Hepatocyte (in vitro differentiated cells): ENCODE results near the gene FHIP2A. TPM values are rescaled to one million over a fixed set of nuclear protein-coding genes. Genes with fewer than 3 reads are reported as not detected.

Source experiments
- DNase-seq: peaks from one replicate; pipeline ENCODE4 v3.0.0-alpha.2; 2016; ENCODE audit warnings: low spot score
- H2AFZ ChIP-seq: fragments of 200-600 bp; sonication (generic); 2 replicates; pipeline ENCODE4 v1.6.0; 2016; ENCODE audit warnings: antibody characterized with exemption, mild to moderate bottlenecking
- H3K27ac ChIP-seq: fragments of 200-600 bp; sonication (generic); 2 replicates; pipeline ENCODE4 v1.5.1; 2016; ENCODE audit warnings: mild to moderate bottlenecking
- H3K27me3 ChIP-seq: fragments of 200-600 bp; sonication (generic); 2 replicates; pipeline ENCODE4 v1.6.1; 2016
- H3K36me3 ChIP-seq: fragments of 200-600 bp; sonication (generic); replicated peaks from 2 replicates; pipeline ENCODE4 v1.5.1; 2016; ENCODE audit warnings: low read depth; ENCODE audit not compliant: insufficient read depth
- H3K4me1 ChIP-seq: fragments of 200-600 bp; sonication (generic); 2 replicates; pipeline ENCODE4 v1.5.1; 2016; ENCODE audit warnings: mild to moderate bottlenecking, moderate library complexity; ENCODE audit not compliant: insufficient read depth
- H3K4me2 ChIP-seq: fragments of 200-600 bp; sonication (generic); 2 replicates; pipeline ENCODE4 v1.6.0; 2016
- H3K4me3 ChIP-seq: fragments of 200-600 bp; sonication (generic); 2 replicates; pipeline ENCODE4 v1.5.1; 2016; ENCODE audit warnings: mild to moderate bottlenecking
- H3K79me2 ChIP-seq: fragments of 200-600 bp; sonication (generic); 2 replicates; pipeline ENCODE4 v1.6.0; 2017; ENCODE audit warnings: mild to moderate bottlenecking
- H3K9me2 ChIP-seq: fragments of 200-600 bp; sonication (generic); replicated peaks from 2 replicates; pipeline ENCODE4 v1.6.0; 2017; ENCODE audit warnings: mild to moderate bottlenecking; ENCODE audit not compliant: insufficient read depth
- H3K9me3 ChIP-seq: fragments of 200-600 bp; sonication (generic); 2 replicates; pipeline ENCODE4 v1.5.1; 2016; ENCODE audit warnings: low read depth, mild to moderate bottlenecking
- H4K20me1 ChIP-seq: fragments of 200-600 bp; sonication (generic); 2 replicates; pipeline ENCODE4 v1.6.0; 2016; ENCODE audit warnings: mild to moderate bottlenecking; ENCODE audit not compliant: insufficient read depth, poor library complexity, severe bottlenecking
- CTCF ChIP-seq: fragments of 200-600 bp; sonication (generic); IDR thresholded peaks from 2 replicates; pipeline ENCODE4 v1.5.1; 2016; ENCODE audit warnings: antibody characterized with exemption, mild to moderate bottlenecking; ENCODE audit not compliant: poor library complexity
- EZH2 ChIP-seq: fragments of 200-600 bp; sonication (generic); IDR thresholded peaks from 2 replicates; pipeline ENCODE4 v1.6.1; 2016; ENCODE audit warnings: antibody characterized with exemption, mild to moderate bottlenecking, borderline replicate concordance
- EZH2phosphoT487 ChIP-seq: fragments of 200-600 bp; sonication (generic); IDR thresholded peaks from one replicate; pipeline ENCODE4 v1.6.1; 2018; ENCODE audit warnings: antibody characterized with exemption, mild to moderate bottlenecking, low read depth, moderate library complexity; ENCODE audit not compliant: unreplicated experiment, severe bottlenecking
- WGBS: methylation state at CpG from one replicate; pipeline ENCODE4 v1.1.6; 2016; ENCODE audit warnings: low lambda C conversion rate; ENCODE audit errors: missing lambda C conversion rate; 5-methylcytosine and 5-hydroxymethylcytosine counted together
- polyA plus RNA-seq: library from polyadenylated mRNA; unstranded; fragments of >200 nt; fragmentation: Nextera tagmentation; extraction: Ambion mirVana; gene quantifications from 2 replicates; pipeline ENCODE4 v1.2.1, GENCODE V29; 2016
- total RNA-seq: library from RNA; depleted of rRNA; stranded (reverse); fragments of >200 nt; gene quantifications from 2 replicates; pipeline ENCODE4 v1.2.3, GENCODE V29; 2014

Gene FHIP2A
- total and polyA plus RNA-seq, 2 experiments from 2014 or later: 9.5 to 24.6 TPM

GRCh38 chr10:114868870-114869519, 47.4 kb downstream of the FHIP2A start:
- TF ChIP-seq CTCF (no peak), EZH2phosphoT487 (no peak), EZH2 (no peak)
- DNase-seq: no peak
- H3K9me3 ChIP-seq: no peaks in the 10 kb centered on the region

GRCh38 chr10:114869520-114869892, 47.9 kb downstream of the FHIP2A start:
- no peak overlapping the region for H3K27ac ChIP-seq
- H3K9me2 ChIP-seq: no peaks in the 10 kb centered on the region
- no peak overlapping the region for H3K4me2 ChIP-seq
- no peak for DNase-seq
- H3K36me3 ChIP-seq: no peaks in the 10 kb centered on the region
- WGBS: 32% methylated on average over 1 of the region's 1 CpG
- no peak overlapping the region for H2AFZ ChIP-seq
- TF ChIP-seq EZH2: no peak
- no peak for TF ChIP-seq EZH2phosphoT487
- no peak for TF ChIP-seq CTCF
- no peaks in the 10 kb centered on the region for H3K4me1 ChIP-seq
- no peaks in the 10 kb centered on the region for H3K79me2 ChIP-seq
- H3K9me3 ChIP-seq: no peaks in the 10 kb centered on the region
- H3K4me3 ChIP-seq: no peak overlapping the region
- no peaks in the 10 kb centered on the region for H3K27me3 ChIP-seq
- H4K20me1 ChIP-seq: no peaks in the 10 kb centered on the region

More at GRCh38 chr10:114868870-114869519, 47.4 kb downstream of the FHIP2A start:
- Histone ChIP-seq H3K79me2 (no peaks in the 10 kb centered on the region), H3K27ac (no peak overlapping the region), H3K27me3 (no peaks in the 10 kb centered on the region), H3K4me2 (no peak overlapping the region), H3K4me1 (no peaks in the 10 kb centered on the region), H4K20me1 (no peaks in the 10 kb centered on the region), H2AFZ (no peak overlapping the region), H3K9me2 (no peaks in the 10 kb centered on the region), H3K36me3 (no peaks in the 10 kb centered on the region), H3K4me3 (no peak overlapping the region)
- 91% methylated on average over 1 of the region's 1 CpG for WGBS

- WGBS: 71% methylated on average over 3 of the region's 3 CpGs
- TF ChIP-seq CTCF: no peak
- TF ChIP-seq EZH2: no peak
- no peak for TF ChIP-seq EZH2phosphoT487
- Histone ChIP-seq H3K9me2 (no peaks in the 10 kb centered on the region), H3K9me3 (no peaks in the 10 kb centered on the region), H3K36me3 (no peaks in the 10 kb centered on the region), H3K4me2 (no peak overlapping the region), H3K27ac (no peak overlapping the region), H3K4me3 (no peak overlapping the region), H3K4me1 (no peaks in the 10 kb centered on the region), H2AFZ (no peak overlapping the region), H3K79me2 (no peaks in the 10 kb centered on the region), H4K20me1 (no peaks in the 10 kb centered on the region), H3K27me3 (no peaks in the 10 kb centered on the region)
- DNase-seq: no peak
Measured at GRCh38 chr10:114870486-114870885, 48.9 kb downstream of the FHIP2A start.
